HepG2 (cell line): Measurements from ENCODE around the gene FMO1. TPM values are rescaled to one million over a fixed set of nuclear protein-coding genes. Genes with fewer than 3 reads are reported as not detected.

Source experiments
- ATAC-seq: fragments of 200-7000 bp; cut with Tn5 transposase; 3 replicates; pipeline ENCODE4 v1.9.1; 2020; ENCODE audit warnings: mild to moderate bottlenecking, moderate library complexity
- BruUV-seq: library from RNA; stranded (reverse); fragments of 400-500 nt; replicated peaks from 2 replicates; lab custom pipeline; 2021; lab: Mats Ljungman, UMichigan
- CTCF ChIA-PET: fragments of 300-600 bp; formaldehyde crosslinking; extraction: SDS; loops from one replicate; lab custom pipeline; 2021; ENCODE audit warnings: low total read pairs, inconsistent platforms, low intra/inter-chr PET ratio; lab: Yijun Ruan, JAX
- POLR2A ChIA-PET: fragments of 350-600 bp; sonication (Branson Sonifier 250); formaldehyde crosslinking; loops from one replicate; lab custom pipeline; 2020; ENCODE audit warnings: antibody characterized with exemption, inconsistent platforms; lab: Yijun Ruan, JAX
- DNase-seq: peaks from one replicate; pipeline ENCODE4 v3.0.0-alpha.2; 2015; ENCODE audit warnings: low spot score
- FAIRE-seq: peaks from 3 replicates; lab custom pipeline; 2011; peaks lifted over from hg19 to GRCh38; lab: Jason Lieb, UNC
- H2AFZ ChIP-seq: one replicate; pipeline ENCODE4 v1.6.1; 2011; ENCODE audit warnings: low read length, inconsistent platforms
- H3K27ac ChIP-seq: fragments of 300-600 bp; 3 replicates; pipeline ENCODE4 v1.8.0; 2011; ENCODE audit warnings: mixed run types, mild to moderate bottlenecking, mixed read lengths, low read length, inconsistent platforms; ENCODE audit not compliant: insufficient read depth; ENCODE audit errors: extremely low read length
- H3K27me3 ChIP-seq, 2 experiments: fragments of 200-600 bp in 1 of 2; 2 replicates in 1 of 2; 3 replicates in 1 of 2; pipeline versions ENCODE4 v1.6.0 to v1.8.0; 2011; ENCODE audit warnings: low read length in 2 of 2, mild to moderate bottlenecking in 2 of 2, moderate library complexity in 2 of 2, inconsistent platforms in 1 of 2; ENCODE audit not compliant: insufficient read depth in 2 of 2, control insufficient read depth in 1 of 2
- H3K36me3 ChIP-seq, 2 experiments: fragments of 200-600 bp in 1 of 2; replicated peaks in 1 of 2; 2 replicates in 1 of 2; 3 replicates in 1 of 2; pipeline versions ENCODE4 v1.5.1 to v1.8.0; 2011; ENCODE audit warnings: low read length in 2 of 2, inconsistent platforms in 1 of 2; ENCODE audit not compliant: insufficient read depth in 2 of 2, control insufficient read depth in 1 of 2
- H3K4me1 ChIP-seq: 2 replicates; pipeline ENCODE4 v1.5.1; 2012; ENCODE audit warnings: low read length, inconsistent platforms; ENCODE audit not compliant: insufficient read depth
- H3K4me2 ChIP-seq: 2 replicates; pipeline ENCODE4 v1.6.0; 2011; ENCODE audit warnings: low read depth, low read length, inconsistent platforms
- H3K4me3 ChIP-seq, 3 experiments: fragments of 200-600 bp in 1 of 3; sonication (generic), shearing (Covaris generic) in 1 of 3; replicated peaks in 1 of 3; 2 replicates each; pipeline ENCODE4 v1.5.1; 2011 to 2016; ENCODE audit warnings: low read length in 3 of 3, inconsistent platforms in 2 of 3, low read depth in 2 of 3, mild to moderate bottlenecking in 2 of 3, control low read depth in 1 of 3, mixed read lengths in 1 of 3; ENCODE audit not compliant: insufficient read depth in 1 of 3
- H3K79me2 ChIP-seq: one replicate; pipeline ENCODE4 v1.6.1; 2011; ENCODE audit warnings: low read length, inconsistent platforms; ENCODE audit not compliant: insufficient read depth
- H3K9ac ChIP-seq: 2 replicates; pipeline ENCODE4 v1.6.0; 2011; ENCODE audit warnings: mild to moderate bottlenecking, low read depth, low read length, inconsistent platforms; ENCODE audit not compliant: insufficient read depth
- H3K9me3 ChIP-seq: 2 replicates; pipeline ENCODE4 v1.5.1; 2012; ENCODE audit warnings: mild to moderate bottlenecking, low read length
- H4K20me1 ChIP-seq: 2 replicates; pipeline ENCODE4 v1.6.0; 2011; ENCODE audit warnings: inconsistent platforms, mild to moderate bottlenecking, low read length, moderate library complexity; ENCODE audit not compliant: insufficient read depth
- HDAC6 ChIP-seq: fragments of 200-600 bp; sonication (generic); IDR thresholded peaks from 2 replicates; pipeline ENCODE4 v1.7.0; 2017; ENCODE audit warnings: mild to moderate bottlenecking, antibody characterized with exemption, low read length, low read depth
- HNF4A ChIP-seq: sonication (generic); formaldehyde crosslinking; IDR thresholded peaks from 2 replicates; pipeline ENCODE4 v1.4.0; 2020; ENCODE audit warnings: missing genetic modification reagents
- NPAS2 ChIP-seq: sonication (generic); formaldehyde crosslinking; IDR thresholded peaks from 2 replicates; pipeline ENCODE4 v1.8.0; 2022; ENCODE audit warnings: mild to moderate bottlenecking, missing genetic modification reagents, borderline replicate concordance
- POLR2AphosphoS5 ChIP-seq: IDR thresholded peaks from 2 replicates; pipeline ENCODE4 v1.6.1; 2012; ENCODE audit warnings: low read depth, low read length
- POLR2G ChIP-seq: fragments of 200-400 bp; formaldehyde crosslinking; IDR thresholded peaks from 2 replicates; pipeline ENCODE4 v1.6.1; 2018; ENCODE audit warnings: mild to moderate bottlenecking, low read depth, low read length, moderate library complexity
- SP140L ChIP-seq: sonication (generic); formaldehyde crosslinking; IDR thresholded peaks from 2 replicates; pipeline ENCODE4 v1.4.0; 2020; ENCODE audit warnings: missing genetic modification reagents, borderline replicate concordance
- ZNF652 ChIP-seq: IDR thresholded peaks from 2 replicates; pipeline ENCODE4 v1.6.1; 2016; ENCODE audit warnings: low read depth, borderline replicate concordance
- WGBS: methylation state at CpG from one replicate; pipeline ENCODE4 v1.1.6; 2017; ENCODE audit warnings: low lambda C conversion rate; 5-methylcytosine and 5-hydroxymethylcytosine counted together
- in situ Hi-C: cut with HindIII; loops from 2 replicates; pipeline ENCODE4 v1.10.0; 2017; ENCODE audit warnings: low pct_unique_long_range_greater_than_20kb; ENCODE audit not compliant: extremely low pct_ligation_motif_present
- intact Hi-C: fragments of 100-400 bp; cut with micrococcal nuclease; formaldehyde crosslinking; loops from one replicate; pipeline ENCODE4 v1.10.0; 2022; ENCODE audit not compliant: unreplicated experiment
- polyA plus RNA-seq, 8 experiments: library from polyadenylated mRNA; depleted of rRNA in 3 of 8; stranded (reverse) in 7 of 8; unstranded in 1 of 8; fragments of >200 nt; fragmentation: Illumina TruSeq in 4 of 8; extraction: Trizol in 4 of 8; gene quantifications; 2 replicates each; pipeline versions ENCODE4 v1.2.1 to v1.2.3, GENCODE V29; 2011 to 2016; ENCODE audit warnings: low read depth in 4 of 8, missing spikeins in 1 of 8, mixed read lengths in 1 of 8; ENCODE audit not compliant: insufficient read depth in 1 of 8
- total RNA-seq, 5 experiments: library from RNA; depleted of rRNA; stranded (reverse); fragments of >200 nt; fragmentation: Illumina TruSeq; extraction: Trizol; gene quantifications; 2 replicates each; pipeline ENCODE4 v1.2.3, GENCODE V29; 2016; ENCODE audit warnings: low read depth in 1 of 5
- TF ChIP-seq, protein P1 (sequence below): sonication (generic); formaldehyde crosslinking; IDR thresholded peaks from 2 replicates; pipeline ENCODE4 v1.4.0; 2020; ENCODE audit warnings: missing genetic modification reagents, borderline replicate concordance
- TF ChIP-seq, protein P2 (sequence below): IDR thresholded peaks from 2 replicates; pipeline ENCODE4 v1.6.1; 2016; ENCODE audit warnings: low read depth, missing genetic modification reagents, missing compliant biosample characterization

Gene FMO1
- total and polyA plus RNA-seq, 2 of the 13 experiments (the other 11 are each of a cell fraction or from before 2014, with no cell fraction given) = not detected

DNA sequence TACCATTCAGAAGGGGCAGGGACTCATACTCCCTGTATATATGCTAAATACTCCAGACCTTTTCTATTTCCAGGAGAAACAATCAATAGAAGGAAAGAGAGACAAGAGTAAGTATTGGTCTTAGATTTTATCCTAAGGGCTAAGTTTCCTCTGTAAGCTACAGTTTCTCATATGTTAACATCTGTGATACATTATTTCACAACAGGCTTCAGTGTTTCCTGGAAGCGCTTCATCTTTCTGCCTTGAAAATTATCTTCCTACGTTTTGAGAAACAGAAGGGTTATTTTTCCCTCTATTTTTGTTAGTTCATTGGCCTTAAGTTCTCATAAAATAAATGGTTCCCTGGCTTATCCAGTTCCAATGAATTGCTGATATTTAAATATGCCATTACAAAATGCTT is 15.6 kb downstream of the FMO1 start:
- Histone ChIP-seq H3K9ac (no peak overlapping the region), H3K79me2 (no peaks in the 10 kb centered on the region), H2AFZ (no peak overlapping the region), H3K27ac (no peak overlapping the region), H3K9me3 (no peaks in the 10 kb centered on the region), H3K4me3 (no peak overlapping the region)
- BruUV-seq = no TSS peak
- no peak for FAIRE-seq
- in situ Hi-C loops = no loop called here
- POLR2A ChIA-PET = no interaction called here
- ATAC-seq = no peak
- TF ChIP-seq POLR2G (no peak), ZNF652 (no peak), POLR2AphosphoS5 (no peak), NPAS2 (no peak), SP140L (no peak), HNF4A (CRISPR knock-in tag) (no peak), HDAC6 (no peak)
- TF ChIP-seq, protein P1, sequence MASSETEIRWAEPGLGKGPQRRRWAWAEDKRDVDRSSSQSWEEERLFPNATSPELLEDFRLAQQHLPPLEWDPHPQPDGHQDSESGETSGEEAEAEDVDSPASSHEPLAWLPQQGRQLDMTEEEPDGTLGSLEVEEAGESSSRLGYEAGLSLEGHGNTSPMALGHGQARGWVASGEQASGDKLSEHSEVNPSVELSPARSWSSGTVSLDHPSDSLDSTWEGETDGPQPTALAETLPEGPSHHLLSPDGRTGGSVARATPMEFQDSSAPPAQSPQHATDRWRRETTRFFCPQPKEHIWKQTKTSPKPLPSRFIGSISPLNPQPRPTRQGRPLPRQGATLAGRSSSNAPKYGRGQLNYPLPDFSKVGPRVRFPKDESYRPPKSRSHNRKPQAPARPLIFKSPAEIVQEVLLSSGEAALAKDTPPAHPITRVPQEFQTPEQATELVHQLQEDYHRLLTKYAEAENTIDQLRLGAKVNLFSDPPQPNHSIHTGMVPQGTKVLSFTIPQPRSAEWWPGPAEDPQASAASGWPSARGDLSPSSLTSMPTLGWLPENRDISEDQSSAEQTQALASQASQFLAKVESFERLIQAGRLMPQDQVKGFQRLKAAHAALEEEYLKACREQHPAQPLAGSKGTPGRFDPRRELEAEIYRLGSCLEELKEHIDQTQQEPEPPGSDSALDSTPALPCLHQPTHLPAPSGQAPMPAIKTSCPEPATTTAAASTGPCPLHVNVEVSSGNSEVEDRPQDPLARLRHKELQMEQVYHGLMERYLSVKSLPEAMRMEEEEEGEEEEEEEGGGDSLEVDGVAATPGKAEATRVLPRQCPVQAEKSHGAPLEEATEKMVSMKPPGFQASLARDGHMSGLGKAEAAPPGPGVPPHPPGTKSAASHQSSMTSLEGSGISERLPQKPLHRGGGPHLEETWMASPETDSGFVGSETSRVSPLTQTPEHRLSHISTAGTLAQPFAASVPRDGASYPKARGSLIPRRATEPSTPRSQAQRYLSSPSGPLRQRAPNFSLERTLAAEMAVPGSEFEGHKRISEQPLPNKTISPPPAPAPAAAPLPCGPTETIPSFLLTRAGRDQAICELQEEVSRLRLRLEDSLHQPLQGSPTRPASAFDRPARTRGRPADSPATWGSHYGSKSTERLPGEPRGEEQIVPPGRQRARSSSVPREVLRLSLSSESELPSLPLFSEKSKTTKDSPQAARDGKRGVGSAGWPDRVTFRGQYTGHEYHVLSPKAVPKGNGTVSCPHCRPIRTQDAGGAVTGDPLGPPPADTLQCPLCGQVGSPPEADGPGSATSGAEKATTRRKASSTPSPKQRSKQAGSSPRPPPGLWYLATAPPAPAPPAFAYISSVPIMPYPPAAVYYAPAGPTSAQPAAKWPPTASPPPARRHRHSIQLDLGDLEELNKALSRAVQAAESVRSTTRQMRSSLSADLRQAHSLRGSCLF = no peak
- TF ChIP-seq, protein P2, sequence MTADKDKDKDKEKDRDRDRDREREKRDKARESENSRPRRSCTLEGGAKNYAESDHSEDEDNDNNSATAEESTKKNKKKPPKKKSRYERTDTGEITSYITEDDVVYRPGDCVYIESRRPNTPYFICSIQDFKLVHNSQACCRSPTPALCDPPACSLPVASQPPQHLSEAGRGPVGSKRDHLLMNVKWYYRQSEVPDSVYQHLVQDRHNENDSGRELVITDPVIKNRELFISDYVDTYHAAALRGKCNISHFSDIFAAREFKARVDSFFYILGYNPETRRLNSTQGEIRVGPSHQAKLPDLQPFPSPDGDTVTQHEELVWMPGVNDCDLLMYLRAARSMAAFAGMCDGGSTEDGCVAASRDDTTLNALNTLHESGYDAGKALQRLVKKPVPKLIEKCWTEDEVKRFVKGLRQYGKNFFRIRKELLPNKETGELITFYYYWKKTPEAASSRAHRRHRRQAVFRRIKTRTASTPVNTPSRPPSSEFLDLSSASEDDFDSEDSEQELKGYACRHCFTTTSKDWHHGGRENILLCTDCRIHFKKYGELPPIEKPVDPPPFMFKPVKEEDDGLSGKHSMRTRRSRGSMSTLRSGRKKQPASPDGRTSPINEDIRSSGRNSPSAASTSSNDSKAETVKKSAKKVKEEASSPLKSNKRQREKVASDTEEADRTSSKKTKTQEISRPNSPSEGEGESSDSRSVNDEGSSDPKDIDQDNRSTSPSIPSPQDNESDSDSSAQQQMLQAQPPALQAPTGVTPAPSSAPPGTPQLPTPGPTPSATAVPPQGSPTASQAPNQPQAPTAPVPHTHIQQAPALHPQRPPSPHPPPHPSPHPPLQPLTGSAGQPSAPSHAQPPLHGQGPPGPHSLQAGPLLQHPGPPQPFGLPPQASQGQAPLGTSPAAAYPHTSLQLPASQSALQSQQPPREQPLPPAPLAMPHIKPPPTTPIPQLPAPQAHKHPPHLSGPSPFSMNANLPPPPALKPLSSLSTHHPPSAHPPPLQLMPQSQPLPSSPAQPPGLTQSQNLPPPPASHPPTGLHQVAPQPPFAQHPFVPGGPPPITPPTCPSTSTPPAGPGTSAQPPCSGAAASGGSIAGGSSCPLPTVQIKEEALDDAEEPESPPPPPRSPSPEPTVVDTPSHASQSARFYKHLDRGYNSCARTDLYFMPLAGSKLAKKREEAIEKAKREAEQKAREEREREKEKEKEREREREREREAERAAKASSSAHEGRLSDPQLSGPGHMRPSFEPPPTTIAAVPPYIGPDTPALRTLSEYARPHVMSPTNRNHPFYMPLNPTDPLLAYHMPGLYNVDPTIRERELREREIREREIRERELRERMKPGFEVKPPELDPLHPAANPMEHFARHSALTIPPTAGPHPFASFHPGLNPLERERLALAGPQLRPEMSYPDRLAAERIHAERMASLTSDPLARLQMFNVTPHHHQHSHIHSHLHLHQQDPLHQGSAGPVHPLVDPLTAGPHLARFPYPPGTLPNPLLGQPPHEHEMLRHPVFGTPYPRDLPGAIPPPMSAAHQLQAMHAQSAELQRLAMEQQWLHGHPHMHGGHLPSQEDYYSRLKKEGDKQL (CRISPR knock-in tag) = no peak
- TF ChIP-seq, all 625 proteins: peak for 0
- no peaks in the 10 kb centered on the region for H3K4me1 ChIP-seq
- H4K20me1 ChIP-seq = no peaks in the 10 kb centered on the region
- H3K36me3 ChIP-seq = no peaks in the 10 kb centered on the region
- no peak overlapping the region for H3K4me2 ChIP-seq
- H3K27me3 ChIP-seq = no peaks in the 10 kb centered on the region
- 47% methylated on average over 2 of the region's 2 CpGs for WGBS
- DNase-seq = no peak
- intact Hi-C loops = no loop called here
- CTCF ChIA-PET = no interaction called here
